ENCODE measurements around the gene CTIF. TPM values are rescaled to one million over a fixed set of nuclear protein-coding genes. Genes with fewer than 3 reads are reported as not detected.

The CTIF gene
- total and polyA plus RNA-seq, 2 experiments from 2014 or later: 8.6 to 14.4 TPM

GRCh38 chr18:48901145-48902022, 362.6 kb downstream of the CTIF start:
- Histone ChIP-seq H3F3A (replicated peaks; ENCODE audit: low read depth) (no peaks in the 10 kb centered on the region), H3K79me2 (replicated peaks; ENCODE audit: insufficient read depth) (no peaks in the 10 kb centered on the region), H3K36me3 (ENCODE audit: insufficient read depth) (no peaks in the 10 kb centered on the region), H3K4me3 (no peak overlapping the region), H3K4me1 (ENCODE audit: insufficient read depth) (no peaks in the 10 kb centered on the region), H3K9me2 (ENCODE audit: insufficient read depth) (no peaks in the 10 kb centered on the region), H3K27ac (ENCODE audit: low read depth) (no peak overlapping the region), H2AFZ (no peak overlapping the region), H4K20me1 (replicated peaks; ENCODE audit: insufficient read depth) (no peaks in the 10 kb centered on the region), H3K4me2 (no peak overlapping the region), H3K27me3 (ENCODE audit: insufficient read depth) (no peaks in the 10 kb centered on the region)
- H3K27ac Mint-ChIP-seq: no peak overlapping the region
- DNase-seq (ENCODE audit: low spot score): no peak
- peaks cover 3% of the 10 kb centered on the region; the same call in 2 of the 3 replicates for H3K4me1 Mint-ChIP-seq
- peaks cover 6% of the 10 kb centered on the region; the same call in 1 of the 3 replicates for H3K36me3 Mint-ChIP-seq (ENCODE audit: low read depth)
- H3K4me3 Mint-ChIP-seq: no peak overlapping the region
- H3K27me3 Mint-ChIP-seq (ENCODE audit: insufficient read depth, low read depth, poor library complexity): no peaks in the 10 kb centered on the region
- no peak for TF ChIP-seq EZH2 (IDR thresholded peaks at IDR 0.05; ENCODE audit: low read depth, unreplicated experiment)
- no peak for TF ChIP-seq POLR2AphosphoS5 (IDR thresholded peaks at IDR 0.05; ENCODE audit: low read depth)
- no peak for TF ChIP-seq JUNB (IDR thresholded peaks at IDR 0.05; ENCODE audit: unreplicated experiment)
- TF ChIP-seq CREB1 (CRISPR knock-in tag; IDR thresholded peaks at IDR 0.05; ENCODE audit: low read depth): no peak
- no peak for TF ChIP-seq EZH2phosphoT487 (IDR thresholded peaks at IDR 0.05; ENCODE audit: unreplicated experiment)
- TF ChIP-seq ZNF331 (CRISPR knock-in tag; IDR thresholded peaks at IDR 0.05; ENCODE audit: low read depth): no peak
- no peak for TF ChIP-seq ZNF462 (CRISPR knock-in tag; IDR thresholded peaks at IDR 0.05)
- TF ChIP-seq ZNF114 (CRISPR knock-in tag; IDR thresholded peaks at IDR 0.05): no peak
- no peak for TF ChIP-seq STAT1 (IDR thresholded peaks at IDR 0.05; ENCODE audit: unreplicated experiment)
- no peak for TF ChIP-seq REST (IDR thresholded peaks at IDR 0.05; ENCODE audit: unreplicated experiment)
- TF ChIP-seq ETS1 (IDR thresholded peaks at IDR 0.05): no peak
- TF ChIP-seq CTCF (conservative IDR thresholded peaks at IDR 0.05; ENCODE audit: low read depth in 2 of 2): no peak
- peaks cover 15% of the 10 kb centered on the region; the same call in 2 of the 3 replicates for H3K9me3 Mint-ChIP-seq
- ATAC-seq: no peak
